Astrocyte (in vitro differentiated cells and primary cell): ENCODE data around the gene LRRN4. TPM values are rescaled to one million over a fixed set of nuclear protein-coding genes. Genes with fewer than 3 reads are reported as not detected.

Source experiments
- DNase-seq: peaks from one replicate; pipeline ENCODE4 v3.0.0-alpha.2; 2010; ENCODE audit warnings: low read depth
- FAIRE-seq: peaks from 2 replicates; lab custom pipeline; 2011; peaks lifted over from hg19 to GRCh38; lab: Jason Lieb, UNC
- H2AFZ ChIP-seq: 2 replicates; pipeline ENCODE4 v1.6.0; 2012; ENCODE audit warnings: low read depth, low read length, inconsistent platforms
- H3K27ac ChIP-seq: 2 replicates; pipeline ENCODE4 v1.5.1; 2011; ENCODE audit warnings: low read depth, low read length, inconsistent platforms
- H3K27me3 ChIP-seq: 2 replicates; pipeline ENCODE4 v1.6.0; 2011; ENCODE audit warnings: low read length, inconsistent platforms; ENCODE audit not compliant: insufficient read depth
- H3K36me3 ChIP-seq: 2 replicates; pipeline ENCODE4 v1.5.1; 2011; ENCODE audit warnings: low read length, inconsistent platforms; ENCODE audit not compliant: insufficient read depth
- H3K4me1 ChIP-seq: 2 replicates; pipeline ENCODE4 v1.5.1; 2011; ENCODE audit warnings: low read length, inconsistent platforms; ENCODE audit not compliant: insufficient read depth
- H3K4me2 ChIP-seq: 2 replicates; pipeline ENCODE4 v1.6.0; 2012; ENCODE audit warnings: low read length, inconsistent platforms
- H3K4me3 ChIP-seq: 2 replicates; pipeline ENCODE4 v1.5.1; 2011; ENCODE audit warnings: low read depth, mild to moderate bottlenecking, low read length, inconsistent platforms; ENCODE audit not compliant: insufficient read depth
- H3K79me2 ChIP-seq: 2 replicates; pipeline ENCODE4 v1.6.0; 2012; ENCODE audit warnings: mild to moderate bottlenecking, low read length, inconsistent platforms; ENCODE audit not compliant: insufficient read depth
- H3K9ac ChIP-seq: 2 replicates; pipeline ENCODE4 v1.6.0; 2012; ENCODE audit warnings: mild to moderate bottlenecking, low read length, inconsistent platforms
- H3K9me3 ChIP-seq: 2 replicates; pipeline ENCODE4 v1.5.1; 2012; ENCODE audit warnings: low read depth, mild to moderate bottlenecking, low read length, inconsistent platforms; ENCODE audit not compliant: insufficient read depth
- H4K20me1 ChIP-seq: 2 replicates; pipeline ENCODE4 v1.6.0; 2012; ENCODE audit warnings: low read length, inconsistent platforms; ENCODE audit not compliant: insufficient read depth
- H3K27ac Mint-ChIP-seq: one replicate; pipeline ENCODE4 v1.8.0; 2021; ENCODE audit warnings: mild to moderate bottlenecking, mixed read lengths; ENCODE audit not compliant: unreplicated experiment
- H3K27me3 Mint-ChIP-seq: one replicate; pipeline ENCODE4 v1.8.0; 2021; ENCODE audit warnings: low read depth, mixed read lengths; ENCODE audit not compliant: unreplicated experiment
- H3K36me3 Mint-ChIP-seq: one replicate; pipeline ENCODE4 v1.8.0; 2021; ENCODE audit warnings: low read depth, mixed read lengths; ENCODE audit not compliant: unreplicated experiment
- H3K4me1 Mint-ChIP-seq: one replicate; pipeline ENCODE4 v1.8.0; 2021; ENCODE audit warnings: low read depth, mixed read lengths; ENCODE audit not compliant: unreplicated experiment
- H3K4me3 Mint-ChIP-seq: one replicate; pipeline ENCODE4 v1.8.0; 2021; ENCODE audit warnings: mild to moderate bottlenecking, moderate library complexity, mixed read lengths; ENCODE audit not compliant: unreplicated experiment
- H3K9me3 Mint-ChIP-seq: one replicate; pipeline ENCODE4 v1.8.0; 2021; ENCODE audit warnings: mild to moderate bottlenecking, mixed read lengths; ENCODE audit not compliant: unreplicated experiment
- EZH2 ChIP-seq: IDR thresholded peaks from 2 replicates; pipeline ENCODE4 v1.6.1; 2012; ENCODE audit warnings: mild to moderate bottlenecking, low read length, inconsistent platforms; ENCODE audit not compliant: insufficient read depth
- total RNA-seq: library from RNA; stranded (reverse); gene quantifications from 2 replicates; pipeline ENCODE4 v1.2.1, GENCODE V29; 2021
- TF ChIP-seq, protein P1 (sequence below): IDR thresholded peaks from 2 replicates; pipeline ENCODE4 v1.5.1; 2011; ENCODE audit warnings: low read depth, mild to moderate bottlenecking, inconsistent platforms, low read length, moderate library complexity; ENCODE audit not compliant: insufficient read depth

The LRRN4 gene
- total RNA-seq, 1 donor from 2014 or later: 1.0 TPM

DNA sequence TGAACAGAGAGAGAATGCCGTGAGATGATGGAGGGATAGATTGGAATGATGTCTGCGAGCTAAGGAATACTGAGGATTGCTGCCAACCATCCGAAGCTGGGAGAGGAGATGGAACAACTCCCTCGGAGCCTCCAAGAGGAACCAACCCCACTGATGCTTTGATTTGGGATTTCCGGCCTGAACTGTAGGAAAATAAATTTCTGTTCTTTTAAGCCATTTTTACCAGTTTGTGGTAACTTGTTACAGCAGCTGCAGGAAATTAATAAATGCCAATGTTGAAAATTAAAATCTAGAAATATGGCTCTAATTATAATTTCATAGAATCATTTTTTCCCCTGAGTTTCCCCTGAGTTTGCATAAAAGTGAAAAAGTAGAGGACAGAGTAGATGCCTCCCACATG lies 14.1 kb downstream of the LRRN4 start:
- Histone ChIP-seq H3K79me2 (no peaks in the 10 kb centered on the region), H3K9ac (no peak overlapping the region), H3K4me1 (no peaks in the 10 kb centered on the region), H3K36me3 (peaks cover 34% of the 10 kb centered on the region), H4K20me1 (peaks cover 12% of the 10 kb centered on the region), H3K4me3 (no peak overlapping the region), H3K27me3 (no peaks in the 10 kb centered on the region), H2AFZ (no peak overlapping the region), H3K9me3 (no peaks in the 10 kb centered on the region), H3K4me2 (no peak overlapping the region), H3K27ac (no peak overlapping the region)
- Mint-ChIP-seq H3K4me1 (peaks cover under 1% of the 10 kb centered on the region), H3K4me3 (no peak overlapping the region), H3K27ac (no peak overlapping the region), H3K9me3 (no peaks in the 10 kb centered on the region), H3K36me3 (peaks cover 14% of the 10 kb centered on the region), H3K27me3 (no peaks in the 10 kb centered on the region)
- FAIRE-seq (no peak), DNase-seq (no peak)
- TF ChIP-seq, protein P1, sequence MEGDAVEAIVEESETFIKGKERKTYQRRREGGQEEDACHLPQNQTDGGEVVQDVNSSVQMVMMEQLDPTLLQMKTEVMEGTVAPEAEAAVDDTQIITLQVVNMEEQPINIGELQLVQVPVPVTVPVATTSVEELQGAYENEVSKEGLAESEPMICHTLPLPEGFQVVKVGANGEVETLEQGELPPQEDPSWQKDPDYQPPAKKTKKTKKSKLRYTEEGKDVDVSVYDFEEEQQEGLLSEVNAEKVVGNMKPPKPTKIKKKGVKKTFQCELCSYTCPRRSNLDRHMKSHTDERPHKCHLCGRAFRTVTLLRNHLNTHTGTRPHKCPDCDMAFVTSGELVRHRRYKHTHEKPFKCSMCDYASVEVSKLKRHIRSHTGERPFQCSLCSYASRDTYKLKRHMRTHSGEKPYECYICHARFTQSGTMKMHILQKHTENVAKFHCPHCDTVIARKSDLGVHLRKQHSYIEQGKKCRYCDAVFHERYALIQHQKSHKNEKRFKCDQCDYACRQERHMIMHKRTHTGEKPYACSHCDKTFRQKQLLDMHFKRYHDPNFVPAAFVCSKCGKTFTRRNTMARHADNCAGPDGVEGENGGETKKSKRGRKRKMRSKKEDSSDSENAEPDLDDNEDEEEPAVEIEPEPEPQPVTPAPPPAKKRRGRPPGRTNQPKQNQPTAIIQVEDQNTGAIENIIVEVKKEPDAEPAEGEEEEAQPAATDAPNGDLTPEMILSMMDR: no peak
- TF ChIP-seq EZH2: no peak

GRCh38 chr20:6038256-6038655 lies 15.6 kb downstream of the LRRN4 start:
- H3K9me3 Mint-ChIP-seq: no peaks in the 10 kb centered on the region
- H3K9me3 ChIP-seq: no peaks in the 10 kb centered on the region
- no peak for DNase-seq
- no peak overlapping the region for H3K27ac Mint-ChIP-seq
- peaks cover 37% of the 10 kb centered on the region for H3K36me3 ChIP-seq
- peaks cover 10% of the 10 kb centered on the region for H3K4me1 Mint-ChIP-seq
- no peak for FAIRE-seq
- no peak overlapping the region for H3K4me3 Mint-ChIP-seq
- no peak overlapping the region for H3K27ac ChIP-seq
- peaks cover 26% of the 10 kb centered on the region for H4K20me1 ChIP-seq
- TF ChIP-seq EZH2: no peak
- TF ChIP-seq, protein P1: no peak
- H3K27me3 ChIP-seq: no peaks in the 10 kb centered on the region
- H3K79me2 ChIP-seq: no peaks in the 10 kb centered on the region
- peaks cover 14% of the 10 kb centered on the region for H3K36me3 Mint-ChIP-seq
- H3K4me2 ChIP-seq: no peak overlapping the region
- no peak overlapping the region for H3K9ac ChIP-seq
- H2AFZ ChIP-seq: no peak overlapping the region
- H3K27me3 Mint-ChIP-seq: no peaks in the 10 kb centered on the region
- no peak overlapping the region for H3K4me3 ChIP-seq
- H3K4me1 ChIP-seq: no peaks in the 10 kb centered on the region

- no peak for FAIRE-seq
- H3K9ac ChIP-seq: no peak overlapping the region
- H3K4me2 ChIP-seq: no peak overlapping the region
- H3K27ac ChIP-seq: no peak overlapping the region
- no peaks in the 10 kb centered on the region for H3K4me1 ChIP-seq
- DNase-seq: no peak
- H3K36me3 ChIP-seq: peaks cover 43% of the 10 kb centered on the region
- H3K4me3 ChIP-seq: no peak overlapping the region
- Mint-ChIP-seq H3K4me1 (peaks cover 12% of the 10 kb centered on the region), H3K27ac (no peak overlapping the region), H3K27me3 (no peaks in the 10 kb centered on the region), H3K4me3 (no peak overlapping the region), H3K9me3 (no peaks in the 10 kb centered on the region), H3K36me3 (peaks cover 14% of the 10 kb centered on the region)
- H3K9me3 ChIP-seq: no peaks in the 10 kb centered on the region
- no peak for TF ChIP-seq EZH2
- TF ChIP-seq, protein P1: no peak
- no peak overlapping the region for H2AFZ ChIP-seq
- H4K20me1 ChIP-seq: peaks cover 34% of the 10 kb centered on the region
- H3K27me3 ChIP-seq: no peaks in the 10 kb centered on the region
- peaks cover 6% of the 10 kb centered on the region for H3K79me2 ChIP-seq
These were observed 16.8 kb downstream of the LRRN4 start for GRCh38 chr20:6037082-6037481.
